GM18498 (cell line): ENCODE measurements around the gene PIGT.

Experiments used
- ATAC-seq: cut with Tn5 transposase; IDR thresholded peaks from one replicate; pipeline ENCODE4 v1.9.1; 2021; ENCODE audit warnings: mild to moderate bottlenecking, moderate library complexity; ENCODE audit not compliant: unreplicated experiment

The PIGT gene

DNA sequence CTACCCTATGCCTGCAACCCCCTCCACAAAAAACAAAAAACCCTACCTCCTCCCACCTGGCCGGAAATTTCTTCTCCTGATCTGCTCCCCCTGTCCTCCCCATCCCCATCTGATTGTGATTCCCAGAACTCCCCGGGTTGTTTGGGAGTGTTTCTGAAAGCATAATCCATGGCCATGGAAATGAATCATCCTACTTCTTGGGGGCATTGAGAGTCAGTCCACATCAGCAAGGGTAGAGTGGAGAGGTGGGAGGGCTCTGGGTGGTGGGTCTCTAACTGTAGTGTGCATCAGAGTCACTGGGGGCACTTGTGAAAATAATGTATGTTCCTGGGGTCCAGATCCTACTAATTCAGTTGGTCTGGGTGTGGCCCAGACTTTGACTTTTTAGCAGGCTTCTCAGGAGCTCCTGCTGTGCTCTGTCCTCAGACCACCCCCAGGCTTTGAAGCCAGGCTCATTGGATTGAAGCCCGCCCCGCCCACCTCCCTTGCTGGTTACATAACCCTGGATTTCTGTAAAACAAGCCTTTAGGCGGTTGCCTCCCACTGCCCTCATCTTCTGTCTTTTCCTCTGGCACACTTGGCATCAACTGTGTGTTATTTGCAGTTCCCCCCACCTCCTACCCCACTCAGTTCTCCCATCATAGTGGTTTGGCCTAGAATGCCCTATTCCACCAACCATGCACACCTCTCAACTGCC is 10.5 kb downstream of the PIGT start:
- ATAC-seq, result no peak

DNA sequence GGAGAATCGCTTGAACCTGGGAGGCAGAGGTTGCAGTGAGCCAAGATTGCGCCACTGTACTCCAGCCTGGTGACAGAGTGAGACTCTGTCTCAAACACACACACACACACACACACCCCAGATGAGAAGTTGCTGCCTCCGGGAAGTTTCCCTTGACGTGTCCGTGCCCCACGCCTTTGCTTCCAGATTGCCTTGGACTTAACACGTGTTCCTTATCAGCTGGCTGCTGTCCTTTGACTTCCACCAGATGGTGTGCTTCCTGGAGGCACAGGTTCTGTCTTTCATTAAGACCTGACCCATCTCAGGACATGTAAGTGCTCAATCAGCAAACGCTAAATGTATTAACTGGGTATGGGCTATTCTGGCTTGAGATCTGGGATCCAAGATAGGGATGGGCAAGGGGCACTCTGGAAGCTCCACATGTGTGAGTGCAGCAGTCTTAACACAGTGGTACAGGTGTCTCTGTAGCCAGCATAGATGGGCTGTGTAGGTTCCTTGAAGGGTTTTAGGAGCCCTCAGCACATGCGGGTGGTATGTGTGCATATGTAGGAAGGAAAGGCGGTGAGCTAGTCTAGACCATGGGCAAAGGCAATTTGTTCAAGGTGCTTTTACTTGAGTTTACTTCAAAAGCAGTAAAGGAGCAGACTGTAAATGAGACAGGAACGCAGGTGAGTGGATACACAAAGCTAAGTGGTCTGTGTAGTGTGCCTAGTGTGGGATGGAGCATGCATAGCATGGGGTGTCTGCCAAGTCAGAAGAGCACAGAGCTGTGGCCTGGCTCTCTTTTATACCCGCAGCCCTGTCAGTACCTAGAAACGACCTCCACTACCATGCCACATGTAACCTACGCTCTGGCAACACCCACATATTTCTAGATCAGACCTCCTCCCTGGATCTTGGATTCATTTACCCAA is 11.6 kb downstream of the PIGT start:
- no peak for ATAC-seq

DNA sequence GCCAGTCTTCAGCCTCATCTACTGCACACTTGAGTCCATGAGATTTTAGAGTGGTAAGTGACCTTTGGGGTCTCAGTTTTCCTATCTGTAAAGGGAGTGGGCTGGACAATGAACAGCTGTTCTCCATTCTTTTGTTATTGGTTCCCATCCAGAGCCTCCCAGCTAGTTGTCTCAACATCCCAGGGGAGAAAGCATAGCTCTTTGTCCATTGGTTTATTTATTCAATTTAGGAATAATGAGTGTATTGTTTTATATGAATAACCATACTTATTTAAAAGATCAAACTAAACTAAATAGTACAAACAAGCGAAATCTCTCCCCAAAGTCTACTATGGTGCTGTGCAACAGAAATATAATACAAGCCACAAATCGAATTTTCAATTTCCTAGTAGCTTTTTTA is 13.7 kb downstream of the PIGT start:
- ATAC-seq, result no peak

DNA sequence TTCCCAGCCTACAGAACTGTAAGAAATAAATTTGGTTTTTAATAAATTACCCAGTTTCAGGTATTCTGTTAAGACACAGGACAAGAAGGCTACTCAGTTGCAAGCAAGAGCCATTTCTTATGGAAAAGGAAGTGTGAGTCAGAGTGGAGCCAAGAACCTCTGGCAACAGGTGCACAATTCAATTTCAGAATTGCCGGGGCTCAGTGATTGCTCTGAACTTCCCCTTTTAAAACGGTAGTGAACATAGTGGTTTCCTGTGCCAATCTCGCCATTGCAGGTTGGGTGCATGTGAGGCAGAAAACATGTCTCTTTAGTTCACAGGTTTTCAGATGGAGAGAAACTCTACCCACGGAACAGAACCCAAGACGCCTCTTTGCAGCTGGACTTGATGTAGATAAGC is 16.4 kb downstream of the PIGT start:
- ATAC-seq, result peak; percentile 71

DNA sequence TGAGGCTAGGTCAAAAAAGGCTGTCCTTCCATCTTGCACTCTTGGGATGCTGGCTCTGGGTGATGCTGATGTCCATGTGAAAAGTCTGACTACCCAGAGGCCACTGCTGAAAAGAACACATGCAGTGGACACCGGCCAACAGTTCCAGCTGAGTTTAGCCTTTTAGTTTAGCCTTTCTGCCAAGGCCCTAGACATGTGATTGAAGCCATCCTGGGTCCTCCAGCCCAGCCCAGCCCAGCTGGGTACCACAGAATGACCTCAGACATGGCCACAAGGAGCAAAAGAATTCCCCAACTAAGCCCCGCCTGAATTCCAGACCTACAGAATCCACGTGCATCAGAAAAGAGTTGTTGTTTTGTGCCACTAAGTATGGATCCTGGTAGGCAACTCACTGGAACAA is 17.4 kb downstream of the PIGT start:
- ATAC-seq, result no peak

DNA sequence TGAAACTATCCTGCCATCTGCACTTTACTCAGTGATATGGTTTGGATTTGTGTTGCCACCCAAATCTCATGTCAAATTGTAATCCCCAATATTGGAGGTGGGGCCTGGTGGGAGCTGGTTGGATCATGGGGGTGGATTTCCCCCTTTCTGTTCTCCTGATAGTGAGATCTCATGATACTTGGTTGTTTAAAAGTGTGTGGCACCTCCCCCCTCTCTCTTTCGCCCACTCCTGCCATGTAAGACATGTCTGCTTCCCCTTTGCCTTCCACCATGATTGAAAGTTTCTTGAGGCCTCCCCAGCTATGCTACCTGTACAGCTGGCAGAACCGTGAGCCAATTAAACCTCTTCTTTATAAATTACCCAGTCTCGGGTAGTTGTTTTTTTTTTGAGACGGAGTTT is 18.0 kb downstream of the PIGT start:
- no peak for ATAC-seq

DNA sequence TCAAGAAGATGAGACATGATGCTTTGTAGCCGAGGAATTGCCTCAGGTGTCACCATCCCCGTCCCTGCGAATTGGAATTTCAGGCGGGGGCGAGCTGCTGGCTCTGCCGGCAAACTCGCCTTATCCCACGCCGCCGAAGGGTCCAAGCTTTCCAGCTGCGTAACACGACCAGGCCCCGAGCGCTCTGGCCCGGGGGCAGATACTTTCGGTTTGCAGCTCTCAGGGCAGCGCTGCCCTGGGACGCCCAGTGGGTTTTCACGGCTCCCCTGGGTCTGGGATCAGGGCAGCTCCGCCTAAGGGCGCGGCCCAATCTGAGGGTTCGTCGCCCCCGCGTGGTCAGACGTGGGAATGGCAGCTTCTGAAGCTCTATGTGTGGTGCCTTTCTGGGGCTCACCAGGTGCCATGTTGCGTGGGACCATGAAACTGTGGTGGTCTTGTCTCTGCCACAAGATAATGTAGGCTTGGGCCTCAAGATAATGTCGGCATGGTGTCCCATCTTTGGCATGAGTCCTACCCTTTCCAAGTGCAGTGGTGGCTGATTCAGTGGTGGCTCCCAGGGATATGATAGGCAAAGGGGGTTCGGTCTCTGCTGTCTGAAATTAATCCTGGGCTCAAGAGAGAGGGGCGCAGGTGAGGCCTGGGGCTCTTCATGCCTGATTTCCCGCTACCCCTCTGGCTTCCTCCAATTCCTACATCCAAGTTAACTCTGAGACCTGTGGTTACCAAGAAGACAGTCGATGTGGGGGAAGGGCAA is 21.0 kb downstream of the PIGT start:
- ATAC-seq, result peak; percentile 78

DNA sequence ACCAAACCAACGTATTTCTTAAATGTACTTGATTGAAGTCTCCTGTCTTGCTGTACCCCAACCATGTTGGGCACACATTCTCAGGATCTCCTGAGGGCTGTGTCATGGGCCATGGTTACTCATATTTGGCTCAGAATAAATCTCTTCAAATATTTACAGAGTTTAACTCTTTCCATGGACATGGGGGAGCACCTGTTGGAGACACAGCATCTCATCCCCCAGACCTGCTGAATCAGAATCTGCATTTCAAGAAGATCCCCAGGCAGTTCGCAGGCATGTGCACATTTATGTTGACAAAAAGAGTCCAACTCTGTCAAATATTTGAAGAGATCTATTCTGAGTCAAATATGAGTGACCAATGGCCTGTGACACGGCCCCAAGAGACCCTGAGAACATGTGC is 24.5 kb downstream of the PIGT start:
- ATAC-seq, result no peak

DNA sequence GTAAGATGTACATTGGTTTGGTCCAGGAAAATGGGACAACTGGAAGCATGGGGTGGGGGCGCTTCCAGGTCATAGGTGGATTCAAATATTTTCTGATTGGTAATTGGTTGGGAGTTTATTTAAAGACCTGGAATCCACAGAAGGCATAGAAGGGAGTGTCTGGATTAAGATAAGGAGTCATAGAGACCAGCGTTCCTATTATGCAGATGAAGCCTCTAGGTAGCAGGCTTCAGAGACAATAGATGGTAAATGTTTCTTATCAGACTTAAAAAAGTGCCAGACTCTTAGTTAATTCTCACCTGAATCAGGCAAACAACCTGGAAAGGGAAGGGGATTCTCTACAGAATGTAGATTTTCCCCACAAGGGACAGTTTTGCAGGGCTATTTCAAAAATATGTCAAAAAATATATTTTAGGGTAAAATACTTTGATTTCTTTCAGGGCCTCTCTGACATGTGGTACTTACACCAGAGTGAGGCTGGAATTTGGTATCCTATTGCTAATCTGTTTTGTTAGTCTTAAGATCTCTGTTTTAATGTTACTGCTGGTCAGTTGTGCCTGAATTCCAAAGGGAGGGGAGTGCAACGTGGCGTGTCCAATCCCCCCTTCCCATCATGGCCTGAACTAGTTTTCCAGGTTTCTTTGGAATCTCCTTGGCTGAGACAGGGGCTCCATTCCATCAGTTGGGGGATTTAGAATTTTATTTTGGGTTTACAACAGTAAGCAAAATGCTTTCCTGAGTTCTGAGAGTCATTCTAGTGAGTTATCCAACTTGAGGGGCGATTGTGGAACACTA is 25.1 kb downstream of the PIGT start:
- no peak for ATAC-seq

DNA sequence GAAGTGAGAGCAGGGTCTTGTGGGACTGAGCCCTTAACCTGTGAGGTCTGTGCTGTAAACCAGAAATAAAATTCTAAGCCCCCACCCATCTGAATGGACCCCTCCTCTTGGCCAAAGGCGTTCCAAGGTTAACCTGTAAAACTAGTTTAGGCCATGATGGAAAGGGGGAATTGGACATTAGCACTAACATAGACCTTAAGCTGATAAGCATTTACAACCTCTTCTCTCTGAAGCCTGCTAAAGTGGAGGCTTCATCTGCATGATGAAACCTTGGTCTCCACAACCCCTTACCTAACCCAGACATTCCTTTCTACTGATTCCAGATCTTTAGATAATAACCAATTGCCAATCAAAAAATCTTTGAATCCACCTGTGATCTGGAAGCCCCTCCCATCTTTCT is 25.8 kb downstream of the PIGT start:
- no peak for ATAC-seq

DNA sequence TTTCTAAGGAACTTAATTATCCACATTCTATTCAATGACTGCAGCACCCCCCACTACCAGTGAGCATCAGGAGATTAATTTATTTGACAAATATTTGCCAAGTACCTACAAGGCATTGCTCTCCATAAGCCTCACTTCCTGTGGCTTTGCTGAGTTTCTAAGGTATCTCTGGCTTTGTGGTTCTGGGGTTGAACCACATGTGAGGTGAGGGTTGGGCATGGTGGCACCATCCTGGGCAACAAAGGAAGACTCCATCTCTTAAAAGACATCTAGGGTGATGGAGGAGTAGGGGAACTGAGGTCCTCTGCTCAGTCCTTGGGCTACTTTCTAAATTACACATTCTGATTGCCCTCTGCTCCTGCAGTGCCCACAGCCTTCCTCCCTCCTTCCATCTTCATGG is 28.1 kb downstream of the PIGT start:
- no peak for ATAC-seq

DNA sequence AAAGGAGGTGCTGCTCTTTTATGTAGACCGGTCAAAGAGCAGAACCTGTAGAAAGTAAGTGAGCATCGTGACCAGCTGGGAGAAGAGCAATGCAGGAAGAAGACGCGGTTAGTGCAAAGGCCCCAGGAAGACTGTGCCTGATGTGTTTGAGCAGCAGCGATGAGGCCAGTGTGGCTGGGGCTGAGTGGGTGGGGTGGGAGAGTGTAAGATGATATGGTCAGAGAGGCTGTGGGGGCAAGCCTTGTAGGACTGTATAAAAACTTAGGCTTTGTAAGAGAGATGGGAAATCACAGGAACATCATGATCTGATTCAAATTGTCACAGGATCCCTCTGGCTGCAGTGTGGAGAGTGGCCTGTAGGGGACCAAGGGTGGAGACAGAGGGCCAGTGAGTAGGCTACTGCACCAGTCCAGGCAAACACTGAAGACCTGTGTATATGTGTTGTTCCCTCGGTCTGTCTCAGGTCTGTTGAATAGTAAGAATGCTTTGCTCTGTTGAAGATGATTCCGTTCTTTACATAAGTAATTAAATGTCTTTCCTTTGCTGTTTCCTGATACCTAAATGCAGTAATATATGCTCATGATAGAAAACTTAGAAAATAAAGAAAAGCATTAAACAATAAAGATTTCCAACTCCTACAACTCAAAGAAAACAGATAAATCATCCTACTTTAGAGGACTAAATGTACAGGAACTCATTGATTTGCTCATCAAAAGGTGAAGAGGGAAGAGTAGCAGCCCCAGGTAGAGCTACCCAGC is 30.0 kb downstream of the PIGT start:
- no peak for ATAC-seq

DNA sequence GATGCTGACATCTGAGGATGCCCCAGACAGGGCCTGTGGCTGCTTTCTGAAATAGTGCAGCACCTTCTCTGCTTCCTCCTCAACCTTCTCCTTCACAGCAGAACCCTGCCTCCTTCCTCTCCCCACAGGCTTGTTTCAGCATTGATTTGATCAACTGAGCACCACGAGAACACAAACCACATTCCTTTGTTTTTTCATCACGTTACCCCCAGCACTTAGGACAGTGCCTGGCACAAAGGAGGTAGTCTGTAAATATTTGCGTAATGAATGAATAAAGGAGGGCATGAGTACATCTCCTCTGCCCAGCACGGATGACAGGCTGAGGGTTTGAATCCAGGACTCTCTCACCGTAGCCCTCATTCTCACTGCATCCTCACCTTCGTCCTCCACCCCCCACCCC is 32.3 kb downstream of the PIGT start:
- ATAC-seq, result no peak

DNA sequence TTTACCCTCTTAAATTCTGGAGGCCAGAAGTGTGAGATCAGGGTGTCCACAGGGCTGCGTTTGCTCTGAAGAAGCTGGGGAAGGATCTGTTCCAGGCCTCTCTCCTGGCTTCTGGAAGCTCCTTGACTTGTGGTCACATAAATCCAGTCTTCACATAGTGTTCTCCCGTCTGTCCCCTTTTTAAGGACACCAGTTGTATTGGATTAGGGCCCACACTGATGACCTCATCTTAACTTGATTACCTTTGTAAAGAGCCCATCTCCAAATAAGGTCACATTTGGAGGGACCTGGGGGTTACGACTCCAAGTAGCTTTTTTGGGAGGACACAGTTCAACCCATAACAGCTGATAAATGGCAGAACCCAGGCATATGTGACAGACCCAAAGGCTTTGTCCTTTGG is 33.6 kb downstream of the PIGT start:
- no peak for ATAC-seq

DNA sequence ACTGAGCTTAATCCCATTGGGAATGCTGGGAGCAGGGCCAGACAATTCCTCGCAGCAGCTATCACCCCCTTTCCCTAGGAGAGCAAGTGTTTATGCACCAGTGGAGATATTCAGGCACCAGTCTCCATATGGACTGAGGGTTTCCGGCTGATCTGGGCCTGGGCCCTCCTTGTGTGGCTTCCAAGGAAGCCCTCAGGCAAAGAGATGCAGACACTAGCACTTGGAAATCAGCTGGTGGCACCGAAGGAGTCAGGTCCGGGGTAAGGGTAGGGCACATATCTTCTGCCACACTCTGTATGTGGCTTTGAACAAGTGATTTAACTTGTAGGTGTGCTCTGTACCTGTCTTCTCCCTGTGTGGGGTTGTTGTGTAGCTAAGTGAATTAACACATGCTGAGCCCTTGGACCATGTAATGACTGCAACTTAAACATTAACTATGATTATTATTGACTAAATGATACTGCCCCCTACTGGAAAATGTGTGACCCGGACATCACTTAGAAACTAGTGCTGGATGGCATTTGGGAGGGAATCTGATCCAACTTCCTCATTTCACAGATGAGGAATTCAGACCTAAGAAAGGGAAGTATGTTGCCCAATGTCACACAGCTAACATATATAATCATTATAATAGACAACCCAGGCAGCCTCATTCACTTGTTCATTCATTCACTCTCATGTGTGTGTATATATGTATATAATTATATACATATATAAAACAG is 34.3 kb downstream of the PIGT start:
- ATAC-seq, result no peak

DNA sequence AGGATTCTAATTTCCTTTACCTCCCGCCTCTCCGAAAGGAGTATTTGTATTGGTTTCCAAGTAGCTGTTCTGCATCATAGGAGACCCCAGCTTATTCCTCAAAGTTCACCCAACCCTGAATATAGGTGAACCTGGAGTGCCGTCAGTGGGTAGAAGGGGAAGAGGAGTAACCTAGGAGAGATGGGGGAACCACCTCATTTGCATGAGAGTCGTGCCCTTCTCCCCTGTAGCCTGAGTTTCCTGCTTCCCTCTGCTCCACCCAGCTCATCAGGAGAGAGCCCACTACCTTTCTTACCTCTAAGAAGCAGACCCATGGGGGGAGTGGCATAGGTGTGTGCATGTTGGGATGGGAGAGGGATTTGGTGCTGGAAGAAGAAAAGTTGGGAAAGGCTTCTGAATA is 36.3 kb downstream of the PIGT start:
- ATAC-seq, result no peak

DNA sequence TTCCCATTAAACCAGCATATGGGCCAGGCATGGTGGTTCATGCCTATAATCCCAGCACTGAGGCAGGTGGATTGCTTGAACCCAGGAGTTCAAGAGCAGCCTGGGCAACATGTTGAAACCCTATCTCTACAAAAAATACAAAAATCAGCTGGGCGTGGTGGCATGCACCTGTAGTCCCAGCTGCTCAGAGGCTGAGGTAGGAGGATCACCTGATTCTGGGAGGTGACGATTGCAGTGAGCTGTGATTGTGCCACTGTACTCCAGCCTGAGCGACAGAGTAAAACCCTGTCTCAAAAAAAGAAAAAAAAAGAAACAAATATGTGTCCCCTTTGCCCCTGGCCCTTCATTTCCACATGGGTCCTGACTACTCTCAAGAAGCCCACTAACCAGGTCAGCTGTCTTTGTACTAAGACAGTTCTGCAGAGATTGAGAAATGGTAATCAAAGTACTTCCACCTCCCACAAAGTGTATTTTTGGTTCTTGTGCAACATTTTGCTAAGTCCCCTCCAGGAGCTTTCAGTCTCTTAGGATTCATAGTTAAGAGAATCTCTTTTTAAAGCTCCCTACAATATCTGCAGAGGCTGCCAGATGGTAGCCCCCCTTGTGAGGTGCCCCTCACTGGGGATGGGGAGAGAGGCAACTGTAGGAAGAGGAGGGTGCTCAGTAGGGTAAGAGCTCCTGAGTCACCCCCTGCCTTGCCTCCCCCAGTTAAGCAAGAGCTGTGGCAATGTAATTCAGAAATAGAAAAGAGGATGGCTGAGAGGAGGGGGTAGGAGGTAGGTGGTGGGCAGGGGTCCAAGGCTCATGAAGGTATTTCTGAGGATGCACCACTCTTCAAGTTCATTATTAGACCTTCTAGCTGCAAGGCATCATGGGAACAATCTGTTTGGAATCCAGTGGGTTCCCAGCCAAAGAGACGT is 37.1 kb downstream of the PIGT start:
- ATAC-seq, result no peak

DNA sequence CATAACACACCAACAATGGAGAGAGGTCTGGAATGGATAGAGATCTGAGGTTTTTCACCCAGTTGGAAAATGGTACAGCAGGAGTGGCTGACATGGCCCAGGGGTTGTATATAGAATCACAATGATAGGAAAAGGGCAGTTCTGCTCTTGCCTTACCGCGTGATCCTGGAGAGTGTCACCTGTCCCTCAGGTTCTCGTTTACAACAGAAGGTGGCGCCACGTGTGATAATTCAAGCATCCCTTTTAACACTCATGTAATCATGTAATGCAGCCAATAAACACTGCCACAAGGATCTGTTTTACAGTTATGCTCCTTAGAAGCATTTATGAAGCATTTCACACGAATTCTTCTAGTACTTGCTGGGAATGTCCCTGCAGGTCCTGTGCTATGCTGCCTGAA is 40.7 kb downstream of the PIGT start:
- ATAC-seq, result no peak
